GM12892 (cell line): ENCODE measurements around the gene BHLHE40.

Source experiments
- POLR2A ChIP-seq: IDR thresholded peaks from 2 replicates; pipeline ENCODE4 v1.6.1; 2011; ENCODE audit warnings: low read depth, low read length, control low read depth
- POLR2AphosphoS5 ChIP-seq: IDR thresholded peaks from 2 replicates; pipeline ENCODE4 v1.6.1; 2011; ENCODE audit warnings: low read depth, low read length, control low read depth

DNA sequence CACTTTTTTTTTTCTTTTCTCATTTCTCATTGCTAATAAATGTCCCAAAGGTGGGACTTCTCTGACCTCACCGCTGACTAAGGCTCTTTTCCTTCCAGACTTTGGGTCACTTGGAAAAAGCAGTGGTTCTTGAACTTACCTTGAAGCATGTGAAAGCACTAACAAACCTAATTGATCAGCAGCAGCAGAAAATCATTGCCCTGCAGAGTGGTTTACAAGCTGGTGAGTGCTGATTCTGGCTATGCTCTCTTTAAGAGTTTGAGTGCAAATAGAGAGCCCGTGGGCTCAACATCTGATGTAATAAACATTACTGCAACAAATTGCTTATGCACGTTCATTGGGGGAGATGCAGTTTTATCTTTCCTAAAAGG, 2.0 kb downstream of the BHLHE40 start:
- peak; percentile 5; the same call in 1 of the 2 replicates for TF ChIP-seq POLR2AphosphoS5
- no peak for TF ChIP-seq POLR2A
